Amniotic epithelial cell (primary cell): ENCODE data around the gene RIT1.

Source experiments
- DNase-seq: peaks from one replicate; pipeline ENCODE4 v3.0.0-alpha.2; 2010; ENCODE audit warnings: low read depth

Gene RIT1

GRCh38 chr1:155892796-155893195 lies 18.4 kb downstream of the RIT1 start:
- peak; percentile 68 for DNase-seq

GRCh38 chr1:155890251-155890650 lies 20.9 kb downstream of the RIT1 start:
- no peak for DNase-seq

GRCh38 chr1:155889566-155889965 lies 21.6 kb downstream of the RIT1 start:
- no peak for DNase-seq

GRCh38 chr1:155888481-155888880 lies 22.7 kb downstream of the RIT1 start:
- no peak for DNase-seq

GRCh38 chr1:155884982-155885381 lies 26.2 kb downstream of the RIT1 start:
- DNase-seq, result peak; percentile 28

GRCh38 chr1:155884031-155884960 lies 26.9 kb downstream of the RIT1 start:
- DNase-seq, result peak; percentile 54

GRCh38 chr1:155882766-155883165 lies 28.4 kb downstream of the RIT1 start:
- DNase-seq, result no peak

- no peak for DNase-seq
Measured at GRCh38 chr1:155882235-155882634, 28.9 kb downstream of the RIT1 start.

- DNase-seq, result no peak
Measured at GRCh38 chr1:155880950-155881349, 30.2 kb downstream of the RIT1 start.

GRCh38 chr1:155880251-155880650 lies 30.9 kb downstream of the RIT1 start:
- DNase-seq, result no peak

- no peak for DNase-seq
Measured at GRCh38 chr1:155877945-155878344, 33.2 kb downstream of the RIT1 start.

- peak; percentile 74 for DNase-seq
Measured at GRCh38 chr1:155873860-155874259, 37.3 kb downstream of the RIT1 start.

- DNase-seq, result no peak
Measured at GRCh38 chr1:155872527-155872926, 38.6 kb downstream of the RIT1 start.

- no peak for DNase-seq
Measured at GRCh38 chr1:155871390-155871789, 39.8 kb downstream of the RIT1 start.

- no peak for DNase-seq
Measured at GRCh38 chr1:155867766-155868165, 43.4 kb downstream of the RIT1 start.

- no peak for DNase-seq
Measured at GRCh38 chr1:155864393-155864792, 46.8 kb downstream of the RIT1 start.

GRCh38 chr1:155861896-155862295 lies 49.3 kb downstream of the RIT1 start:
- DNase-seq, result no peak

- no peak for DNase-seq
Measured at GRCh38 chr1:155860970-155861510, 50.1 kb downstream of the RIT1 start.

- peak; percentile 66 for DNase-seq
Measured at GRCh38 chr1:155859881-155860871, 51.0 kb downstream of the RIT1 start.

GRCh38 chr1:155859234-155859829 lies 51.8 kb downstream of the RIT1 start, which contains the start of gene SYT11:
SYT11 (plus strand) TSS chr1:155859567; CDS start chr1:155859762, 195 bp downstream.
- DNase-seq, result peak; percentile 96

- DNase-seq, result peak; percentile 81
Measured at GRCh38 chr1:155858800-155859233, 52.3 kb downstream of the RIT1 start.
